Calu3 (cell line): ENCODE measurements around the gene TMEM200B. TPM values are rescaled to one million over a fixed set of nuclear protein-coding genes. Genes with fewer than 3 reads are reported as not detected.

Experiments
- BruUV-seq: library from RNA; stranded (reverse); fragments of 400-500 nt; replicated peaks from 2 replicates; lab custom pipeline; 2021; lab: Mats Ljungman, UMichigan
- CTCF ChIA-PET: fragments of 300-600 bp; sonication (Branson Sonifier 250); formaldehyde crosslinking; loops from one replicate; lab custom pipeline; 2022; ENCODE audit warnings: antibody characterized with exemption; lab: Charles Lee
- DNase-seq: peaks from one replicate; pipeline ENCODE4 v3.0.0; 2022
- H3K27ac Mint-ChIP-seq: one replicate; pipeline ENCODE4 v1.8.0; 2022; ENCODE audit warnings: mixed read lengths; ENCODE audit not compliant: unreplicated experiment
- H3K27me3 Mint-ChIP-seq: one replicate; pipeline ENCODE4 v1.8.0; 2022; ENCODE audit warnings: mixed read lengths; ENCODE audit not compliant: unreplicated experiment
- H3K36me3 Mint-ChIP-seq: one replicate; pipeline ENCODE4 v1.8.0; 2022; ENCODE audit warnings: mild to moderate bottlenecking, moderate library complexity, mixed read lengths; ENCODE audit not compliant: insufficient read depth, unreplicated experiment
- H3K4me1 Mint-ChIP-seq: one replicate; pipeline ENCODE4 v1.8.0; 2022; ENCODE audit warnings: mild to moderate bottlenecking, low read depth, mixed read lengths; ENCODE audit not compliant: unreplicated experiment
- H3K4me3 Mint-ChIP-seq: one replicate; pipeline ENCODE4 v1.8.0; 2022; ENCODE audit warnings: mild to moderate bottlenecking, low read depth, moderate library complexity, mixed read lengths; ENCODE audit not compliant: unreplicated experiment
- H3K9me3 Mint-ChIP-seq: one replicate; pipeline ENCODE4 v1.8.0; 2022; ENCODE audit warnings: low read depth, mixed read lengths; ENCODE audit not compliant: unreplicated experiment
- CTCF ChIP-seq: fragments of 200-600 bp; IDR thresholded peaks from one replicate; pipeline ENCODE4 v1.8.0; 2022; ENCODE audit warnings: antibody characterized with exemption; ENCODE audit not compliant: unreplicated experiment
- intact Hi-C: fragments of 100-400 bp; cut with micrococcal nuclease; formaldehyde crosslinking; loops from one replicate; pipeline ENCODE4 v1.10.0; 2022; ENCODE audit not compliant: unreplicated experiment
- total RNA-seq: library from RNA; stranded (reverse); gene quantifications from 2 replicates; pipeline ENCODE4 v1.2.3, GENCODE V29; 2022

TMEM200B gene
- total RNA-seq, 1 experiment from 2014 or later = not detected

- no peak overlapping the region for H3K27ac Mint-ChIP-seq
- H3K4me3 Mint-ChIP-seq = no peak overlapping the region
- peaks cover 11% of the 10 kb centered on the region for H3K4me1 Mint-ChIP-seq
- no peaks in the 10 kb centered on the region for H3K9me3 Mint-ChIP-seq
- CTCF ChIA-PET = interaction anchor here (0.6 kb wide), 1 partner anchor 29 kb away, joined by 3 read pairs; no protein-coding TSS in a partner anchor
- no TSS peak for BruUV-seq
- intact Hi-C loops = no loop called here
- H3K27me3 Mint-ChIP-seq = no peaks in the 10 kb centered on the region
- no peak for DNase-seq
- no peak for TF ChIP-seq CTCF
- H3K36me3 Mint-ChIP-seq = peaks cover 50% of the 10 kb centered on the region
These were observed 46.3 kb upstream of the TMEM200B start for GRCh38 chr1:29169976-29170375.

GRCh38 chr1:29167904-29168303, 44.2 kb upstream of the TMEM200B start:
- Mint-ChIP-seq H3K36me3 (peaks cover 55% of the 10 kb centered on the region), H3K27ac (no peak overlapping the region), H3K4me3 (no peak overlapping the region), H3K27me3 (no peaks in the 10 kb centered on the region), H3K4me1 (peaks cover 11% of the 10 kb centered on the region), H3K9me3 (no peaks in the 10 kb centered on the region)
- CTCF ChIA-PET = interaction anchor here (0.6 kb wide), 1 partner anchor 8 kb away, joined by 4 read pairs; no protein-coding TSS in a partner anchor
- intact Hi-C loops = no loop called here
- BruUV-seq = no TSS peak
- DNase-seq = no peak
- TF ChIP-seq CTCF = no peak

GRCh38 chr1:29166291-29166878, 42.7 kb upstream of the TMEM200B start:
- Mint-ChIP-seq H3K4me1 (peaks cover 11% of the 10 kb centered on the region), H3K9me3 (no peaks in the 10 kb centered on the region), H3K36me3 (peaks cover 54% of the 10 kb centered on the region), H3K27me3 (no peaks in the 10 kb centered on the region), H3K27ac (no peak overlapping the region), H3K4me3 (no peak overlapping the region)
- no TSS peak for BruUV-seq
- intact Hi-C loops = loop anchor here (1.0 kb wide), 1 partner anchor 12 kb away; no protein-coding TSS in a partner anchor
- TF ChIP-seq CTCF = no peak
- no peak for DNase-seq
- CTCF ChIA-PET = no interaction called here

GRCh38 chr1:29164588-29164987, 40.9 kb upstream of the TMEM200B start:
- no peaks in the 10 kb centered on the region for H3K4me1 Mint-ChIP-seq
- no peak for TF ChIP-seq CTCF
- no peaks in the 10 kb centered on the region for H3K9me3 Mint-ChIP-seq
- no peak overlapping the region for H3K4me3 Mint-ChIP-seq
- CTCF ChIA-PET = no interaction called here
- H3K27ac Mint-ChIP-seq = no peak overlapping the region
- no peak for DNase-seq
- peaks cover 48% of the 10 kb centered on the region for H3K36me3 Mint-ChIP-seq
- intact Hi-C loops = no loop called here
- no TSS peak for BruUV-seq
- no peaks in the 10 kb centered on the region for H3K27me3 Mint-ChIP-seq
